Stimulated activated CD8-positive, alpha-beta memory T cell treated with anti-CD3 and anti-CD28 coated beads, Interleukin-2, amount 100 ng/mL, for 48 hours (primary cell): ENCODE data around the gene UGT2A1.

Source experiments
- DNase-seq, 2 donors: peaks; one replicate each; pipeline ENCODE4 v3.0.0-alpha.2; 2020; ENCODE audit warnings: low read depth in 2 of 2

UGT2A1 gene

DNA sequence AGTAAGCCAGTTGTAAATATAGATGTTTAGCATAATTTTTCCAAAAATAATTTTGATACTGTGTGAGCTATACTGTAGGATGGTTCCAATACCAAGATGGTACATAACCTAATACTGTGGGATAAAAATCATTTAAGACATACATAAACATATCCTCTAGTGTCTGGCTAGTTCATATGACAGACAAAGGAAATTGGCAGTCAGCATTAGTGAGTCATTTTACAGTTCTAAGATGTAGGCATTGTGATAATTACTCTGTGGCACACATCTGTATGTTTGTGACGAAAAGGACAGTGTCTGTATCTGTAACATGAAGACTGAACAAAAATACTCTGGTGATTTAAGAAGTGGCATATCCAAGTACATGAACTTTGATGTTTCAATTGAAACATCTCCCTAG lies 63.2 kb downstream of the UGT2A1 start:
- DNase-seq: no peak

GRCh38 chr4:69584135-69584534 lies 68.9 kb downstream of the UGT2A1 start:
- no peak for DNase-seq

GRCh38 chr4:69583543-69583942 lies 69.5 kb downstream of the UGT2A1 start:
- DNase-seq: no peak

DNA sequence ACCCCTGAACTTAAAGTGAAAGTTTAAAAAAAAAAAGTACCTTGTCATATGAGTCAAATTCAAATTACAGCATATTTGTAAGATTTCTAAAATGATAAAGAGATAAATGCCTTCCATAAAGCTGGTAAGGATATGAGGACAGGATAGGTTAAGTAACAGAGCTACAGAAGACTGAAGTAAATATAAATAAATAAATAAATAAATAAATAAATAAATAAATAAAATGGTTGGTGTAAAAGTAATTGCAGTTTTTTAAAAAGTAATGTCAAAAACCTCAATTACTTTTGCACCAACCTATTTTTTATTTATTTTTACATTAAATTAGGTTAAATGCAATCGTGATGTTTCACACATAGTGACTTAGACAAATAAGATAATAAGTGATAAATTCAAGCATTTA lies 75.8 kb downstream of the UGT2A1 start:
- DNase-seq: no peak

DNA sequence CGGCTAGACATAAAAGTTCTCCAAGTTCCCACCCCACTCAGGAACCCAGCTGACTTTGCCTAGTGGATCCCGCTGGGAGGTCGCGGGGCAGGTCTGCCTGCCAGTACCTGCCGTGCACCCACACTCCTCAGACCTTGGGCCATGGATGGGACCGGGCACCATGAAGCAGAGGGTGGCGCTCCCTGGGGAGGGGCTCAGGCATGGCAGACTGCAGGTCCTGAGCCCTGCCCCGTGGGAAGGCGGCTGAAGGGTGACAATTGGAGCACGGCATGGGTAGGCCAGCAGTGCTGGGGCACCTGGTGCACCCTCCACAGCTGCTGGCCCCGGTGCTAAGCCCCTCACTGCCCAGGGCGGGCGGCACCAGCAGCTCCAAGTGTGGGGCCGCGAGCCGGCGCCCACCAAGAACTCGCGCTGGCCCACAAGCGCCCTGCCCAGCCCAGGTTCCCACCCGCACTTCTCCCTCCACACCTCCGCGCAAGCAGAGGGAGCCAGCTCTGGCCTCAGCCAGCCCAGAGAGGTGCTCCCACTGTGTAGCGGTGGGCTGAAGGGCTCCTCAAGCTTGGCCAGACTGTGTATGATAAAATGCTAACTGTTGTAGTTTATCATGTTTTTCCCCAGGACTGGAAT lies 76.7 kb downstream of the UGT2A1 start:
- DNase-seq: no peak

DNA sequence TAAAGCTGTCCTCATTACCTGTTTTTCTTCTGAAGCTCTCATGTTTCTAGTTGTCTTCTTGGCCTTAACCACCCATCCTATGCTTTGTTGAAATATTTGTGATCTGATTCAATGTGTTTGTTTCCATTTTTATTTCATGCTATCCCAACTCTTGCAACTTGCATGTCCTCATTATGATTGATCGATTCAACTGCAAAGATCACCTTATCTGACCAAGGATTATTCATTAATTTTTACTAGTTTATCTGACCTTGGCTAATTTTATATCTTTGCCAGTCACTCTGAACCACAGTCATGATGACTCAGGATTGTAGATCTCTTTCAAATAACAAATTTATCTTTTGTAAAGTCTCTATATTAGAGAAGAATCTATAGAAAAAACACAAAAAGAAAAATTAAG lies 84.3 kb downstream of the UGT2A1 start:
- DNase-seq: no peak

GRCh38 chr4:69563424-69563823 lies 89.6 kb downstream of the UGT2A1 start:
- DNase-seq: no peak

GRCh38 chr4:69549651-69550050 lies 103.4 kb downstream of the UGT2A1 start:
- DNase-seq: no peak

DNA sequence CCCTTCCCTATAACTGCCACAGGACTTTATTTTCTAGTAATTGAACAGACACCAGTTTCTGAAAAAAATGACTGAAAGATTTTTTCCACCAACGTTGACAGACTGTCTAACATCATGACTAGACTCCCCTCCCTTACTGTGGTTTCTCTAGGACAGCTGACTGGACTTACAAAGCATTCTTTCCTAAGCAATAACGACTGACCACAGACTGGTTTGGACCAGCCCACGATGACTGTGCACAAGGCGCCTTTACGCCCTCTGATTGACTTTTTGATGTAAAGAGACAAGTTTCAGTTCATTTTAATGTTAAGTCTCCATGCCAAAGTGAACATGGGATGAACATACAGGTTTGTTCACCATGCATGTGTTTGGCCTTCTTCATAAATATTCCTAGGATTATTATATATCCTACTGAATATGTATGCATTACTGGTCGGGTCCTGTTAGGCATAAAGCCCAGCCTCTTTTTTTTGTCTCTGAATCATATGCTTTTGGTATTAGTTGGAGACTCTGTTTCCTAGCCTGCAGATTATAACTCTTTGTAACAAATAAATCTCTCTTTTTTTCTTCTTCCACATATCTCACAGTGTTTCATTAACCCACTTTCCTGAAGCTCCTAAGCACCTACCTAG lies 106.8 kb downstream of the UGT2A1 start:
- DNase-seq: no peak
